Fibroblast of mammary gland (primary cell): ENCODE results near the gene GYS2.

Experiments
- DNase-seq: peaks from one replicate; pipeline ENCODE4 v3.0.0-alpha.2; 2010; ENCODE audit warnings: low read depth
- H3K4me3 ChIP-seq: 2 replicates; pipeline ENCODE4 v1.5.1; 2011; ENCODE audit warnings: low read depth, mild to moderate bottlenecking, low read length, moderate library complexity; ENCODE audit not compliant: control insufficient read depth
- CTCF ChIP-seq: conservative IDR thresholded peaks from 2 replicates; pipeline ENCODE4 v1.5.1; 2011; ENCODE audit warnings: low read depth, low read length, inconsistent platforms; ENCODE audit not compliant: control insufficient read depth, insufficient read depth

Gene GYS2

GRCh38 chr12:21627924-21628323, 23.3 kb upstream of the GYS2 start:
- DNase-seq, result no peak
- no peak overlapping the region for H3K4me3 ChIP-seq
- TF ChIP-seq CTCF, result no peak

- no peak for TF ChIP-seq CTCF
- no peak overlapping the region for H3K4me3 ChIP-seq
- no peak for DNase-seq
Measured at GRCh38 chr12:21618566-21618965, 13.9 kb upstream of the GYS2 start.

GRCh38 chr12:21617030-21617429, 12.4 kb upstream of the GYS2 start:
- DNase-seq, result no peak
- H3K4me3 ChIP-seq, result no peak overlapping the region
- TF ChIP-seq CTCF, result no peak

- H3K4me3 ChIP-seq, result no peak overlapping the region
- TF ChIP-seq CTCF, result no peak
- peak; percentile 8 for DNase-seq
Measured at GRCh38 chr12:21615431-21615830, 10.8 kb upstream of the GYS2 start.

- no peak for TF ChIP-seq CTCF
- no peak for DNase-seq
- no peak overlapping the region for H3K4me3 ChIP-seq
Measured at GRCh38 chr12:21614506-21614905, 9.9 kb upstream of the GYS2 start.

GRCh38 chr12:21613931-21614330, 9.3 kb upstream of the GYS2 start:
- peak; percentile 19 for DNase-seq
- no peak overlapping the region for H3K4me3 ChIP-seq
- peak; percentile 7 for TF ChIP-seq CTCF

- no peak for DNase-seq
- no peak for TF ChIP-seq CTCF
- no peak overlapping the region for H3K4me3 ChIP-seq
Measured at GRCh38 chr12:21608196-21608595, 3.5 kb upstream of the GYS2 start.
